Measurements from ENCODE around the gene C18orf54.
"Not testable (repeated sequence)": the region's sequence is repeated elsewhere in the genome, so short reads cannot be mapped to it uniquely, and the experiment has no call there.

C18orf54 gene

GRCh38 chr18:54357660-54358494 lies at the start of gene C18orf54, which contains the start of gene STARD6:
TSS of gene C18orf54 (plus strand) at chr18:54357906. CDS start at chr18:54360573, 2,667 bp downstream.
TSS of gene STARD6 (minus strand) at chr18:54357858. CDS start at chr18:54354573, 3,285 bp downstream.
- no peak for TF ChIP-seq CTCF (IDR thresholded peaks at IDR 0.05; ENCODE audit: low read depth, low read length)
- peak within 1 kb of the TSS; percentile 87 to 96 for H3K4me3 ChIP-seq (replicated peaks in 1 of 2; ENCODE audit: low read depth in 2 of 2, low read length in 2 of 2)
- DNase-seq (ENCODE audit: low read depth in 2 of 2) = peak; percentile 91 to 93

- not testable (repeated sequence) for DNase-seq (ENCODE audit: low read depth in 2 of 2)
Observed at GRCh38 chr18:54309564-54309963, 48.1 kb upstream of the C18orf54 start.

GRCh38 chr18:54316071-54316820 lies 41.5 kb upstream of the C18orf54 start:
- TF ChIP-seq CTCF (IDR thresholded peaks at IDR 0.05; ENCODE audit: low read depth, low read length) = peak; percentile 5
- no peak overlapping the region for H3K4me3 ChIP-seq (replicated peaks in 1 of 2; ENCODE audit: low read depth in 2 of 2, low read length in 2 of 2)
- DNase-seq (ENCODE audit: low read depth in 2 of 2) = no peak

More at GRCh38 chr18:54309564-54309963, 48.1 kb upstream of the C18orf54 start:
- H3K4me3 ChIP-seq (replicated peaks in 1 of 2; ENCODE audit: low read depth in 2 of 2, low read length in 2 of 2) = not testable (repeated sequence)

GRCh38 chr18:54323561-54323960 lies 34.1 kb upstream of the C18orf54 start:
- TF ChIP-seq CTCF (IDR thresholded peaks at IDR 0.05; ENCODE audit: low read depth, low read length) = no peak
- DNase-seq (ENCODE audit: low read depth in 2 of 2) = no peak

GRCh38 chr18:54323970-54324369 lies 33.7 kb upstream of the C18orf54 start:
- no peak for TF ChIP-seq CTCF (IDR thresholded peaks at IDR 0.05; ENCODE audit: low read depth, low read length)
- no peak for DNase-seq (ENCODE audit: low read depth in 2 of 2)

More at GRCh38 chr18:54323561-54323960, 34.1 kb upstream of the C18orf54 start:
- no peak overlapping the region for H3K4me3 ChIP-seq (replicated peaks in 1 of 2; ENCODE audit: low read depth in 2 of 2, low read length in 2 of 2)

GRCh38 chr18:54327818-54328217 lies 29.9 kb upstream of the C18orf54 start:
- no peak for TF ChIP-seq CTCF (IDR thresholded peaks at IDR 0.05; ENCODE audit: low read depth, low read length)
- DNase-seq (ENCODE audit: low read depth in 2 of 2) = peak in 1 of 2 donors; percentile 11
- no peak overlapping the region for H3K4me3 ChIP-seq (replicated peaks in 1 of 2; ENCODE audit: low read depth in 2 of 2, low read length in 2 of 2)

More at GRCh38 chr18:54323970-54324369, 33.7 kb upstream of the C18orf54 start:
- no peak overlapping the region for H3K4me3 ChIP-seq (replicated peaks in 1 of 2; ENCODE audit: low read depth in 2 of 2, low read length in 2 of 2)

GRCh38 chr18:54329787-54330186 lies 27.9 kb upstream of the C18orf54 start:
- no peak for DNase-seq (ENCODE audit: low read depth in 2 of 2)
- H3K4me3 ChIP-seq (replicated peaks in 1 of 2; ENCODE audit: low read depth in 2 of 2, low read length in 2 of 2) = no peak overlapping the region
- no peak for TF ChIP-seq CTCF (IDR thresholded peaks at IDR 0.05; ENCODE audit: low read depth, low read length)

All from cardiac fibroblast (primary cell).